K562 (cell line): ENCODE results near the gene ATP1A3. TPM values are rescaled to one million over a fixed set of nuclear protein-coding genes. Genes with fewer than 3 reads are reported as not detected.

ENCODE experiments used
- BCLAF1 ChIP-seq, 2 experiments: fragments of 450-650 bp in 1 of 2; IDR thresholded peaks; 2 replicates each; pipeline ENCODE4 v1.6.1; 2011 to 2017; ENCODE audit warnings: low read depth in 2 of 2, antibody characterized with exemption in 1 of 2, borderline replicate concordance in 1 of 2, low read length in 1 of 2, mild to moderate bottlenecking in 1 of 2, mixed read lengths in 1 of 2; ENCODE audit not compliant: control insufficient read depth in 1 of 2
- CCNT2 ChIP-seq: IDR thresholded peaks from 2 replicates; pipeline ENCODE4 v1.6.1; 2011; ENCODE audit warnings: borderline replicate concordance, low read depth, mild to moderate bottlenecking, moderate library complexity, mixed read lengths, low read length; ENCODE audit not compliant: insufficient read length; ENCODE audit errors: extremely low read depth
- CEBPB ChIP-seq: fragments of 450-650 bp; IDR thresholded peaks from 2 replicates; pipeline ENCODE4 v1.6.1; 2016; ENCODE audit warnings: missing genetic modification characterization, missing compliant biosample characterization
- HMGN3 ChIP-seq: IDR thresholded peaks from 2 replicates; pipeline ENCODE4 v1.6.1; 2011; ENCODE audit warnings: borderline replicate concordance, low read depth, mild to moderate bottlenecking, mixed read lengths, low read length; ENCODE audit not compliant: insufficient read length; ENCODE audit errors: extremely low read depth
- ILK ChIP-seq: fragments of 450-650 bp; IDR thresholded peaks from 2 replicates; pipeline ENCODE4 v1.6.1; 2016; ENCODE audit warnings: missing genetic modification characterization, low read depth, mild to moderate bottlenecking, missing compliant biosample characterization, moderate library complexity, borderline replicate concordance
- JUND ChIP-seq, 2 experiments: IDR thresholded peaks; 2 replicates in 1 of 2; 3 replicates in 1 of 2; pipeline ENCODE4 v1.6.1; 2011; ENCODE audit warnings: borderline replicate concordance in 2 of 2, low read depth in 2 of 2, low read length in 2 of 2, improper control_type of control experiment in 1 of 2, missing biosample characterization in 1 of 2, missing genetic modification characterization in 1 of 2, missing genetic modification reagents in 1 of 2
- MEIS2 ChIP-seq: fragments of 450-650 bp; IDR thresholded peaks from 2 replicates; pipeline ENCODE4 v1.6.1; 2014; ENCODE audit warnings: mild to moderate bottlenecking; ENCODE audit not compliant: partially characterized antibody
- NELFE ChIP-seq: IDR thresholded peaks from 2 replicates; pipeline ENCODE4 v1.6.1; 2011; ENCODE audit warnings: mild to moderate bottlenecking; ENCODE audit not compliant: insufficient read depth, insufficient read length
- RAD51 ChIP-seq: fragments of 450-650 bp; IDR thresholded peaks from 2 replicates; pipeline ENCODE4 v1.7.1; 2016; ENCODE audit warnings: low read depth, mild to moderate bottlenecking, borderline replicate concordance
- SUPT5H ChIP-seq: fragments of 450-650 bp; IDR thresholded peaks from 2 replicates; pipeline ENCODE4 v1.6.1; 2016
- YY1 ChIP-seq, 3 experiments: IDR thresholded peaks; 2 replicates each; pipeline ENCODE4 v1.6.1; 2011; ENCODE audit warnings: low read length in 2 of 3, mild to moderate bottlenecking in 2 of 3, moderate library complexity in 2 of 3, borderline replicate concordance in 1 of 3, control low read depth in 1 of 3, low read depth in 1 of 3; ENCODE audit not compliant: insufficient read depth in 3 of 3, insufficient replicate concordance in 2 of 3, control insufficient read depth in 1 of 3, insufficient read length in 1 of 3; ENCODE audit errors: extremely low read depth in 1 of 3
- ZC3H11A ChIP-seq: IDR thresholded peaks from 2 replicates; pipeline ENCODE4 v1.6.1; 2012; ENCODE audit warnings: low read depth, low read length, improper control_type of control experiment
- ZNF395 ChIP-seq: fragments of 200-800 bp; sonication (Bioruptor generic); IDR thresholded peaks from 2 replicates; pipeline ENCODE4 v1.6.1; 2017; ENCODE audit warnings: missing genetic modification characterization, missing compliant biosample characterization
- ZNF589 ChIP-seq: fragments of 200-800 bp; sonication (Bioruptor generic); IDR thresholded peaks from 2 replicates; pipeline ENCODE4 v1.6.1; 2016; ENCODE audit warnings: low read depth, missing genetic modification characterization, missing compliant biosample characterization
- ZNF76 ChIP-seq: fragments of 250-450 bp; sonication (Bioruptor Pico); IDR thresholded peaks from 2 replicates; pipeline ENCODE4 v1.4.0; 2020; ENCODE audit warnings: mild to moderate bottlenecking, moderate library complexity, borderline replicate concordance
- ZNF766 ChIP-seq: fragments of 200-800 bp; sonication (Bioruptor generic); conservative IDR thresholded peaks from 2 replicates; pipeline ENCODE4 v1.6.1; 2016; ENCODE audit warnings: missing genetic modification characterization, missing compliant biosample characterization
- polyA plus RNA-seq, 8 experiments: library from polyadenylated mRNA; depleted of rRNA in 4 of 8; stranded (reverse) in 5 of 8; unstranded in 3 of 8; fragments of >200 nt; fragmentation: Nextera tagmentation in 2 of 8; fragmentation: Illumina TruSeq in 1 of 8; extraction: Ambion mirVana in 2 of 8; extraction: Trizol in 1 of 8; gene quantifications; 2 replicates each; pipeline versions ENCODE4 v1.2.1 to v1.2.3, GENCODE V29; 2011 to 2014; ENCODE audit warnings: inconsistent platforms in 1 of 8, missing spikeins in 1 of 8
- total RNA-seq, 7 experiments: library from RNA; depleted of rRNA in 6 of 7; stranded (reverse); fragments of >200 nt in 6 of 7; fragmentation: Illumina TruSeq in 2 of 7; extraction: Trizol in 2 of 7; gene quantifications; 2 replicates each; pipeline versions ENCODE4 v1.2.1 to v1.2.3, GENCODE V29; 2011 to 2021; ENCODE audit warnings: low replicate concordance in 1 of 7
- TF ChIP-seq, protein P1 (sequence below), 3 experiments: IDR thresholded peaks in 2 of 3; conservative IDR thresholded peaks in 1 of 3; 2 replicates each; pipeline ENCODE4 v1.5.1; 2011 to 2012; ENCODE audit warnings: low read length in 3 of 3, mild to moderate bottlenecking in 3 of 3, control low read depth in 2 of 3, improper control_type of control experiment in 1 of 3, inconsistent platforms in 1 of 3, low read depth in 1 of 3, mixed read lengths in 1 of 3, moderate library complexity in 1 of 3; ENCODE audit not compliant: insufficient read depth in 2 of 3

The ATP1A3 gene
- total and polyA plus RNA-seq, 9 of the 15 experiments (the other 6 are each of a cell fraction or from before 2014, with no cell fraction given): 0.03 to 1.0 (median 0.17) TPM; not detected in 3

DNA sequence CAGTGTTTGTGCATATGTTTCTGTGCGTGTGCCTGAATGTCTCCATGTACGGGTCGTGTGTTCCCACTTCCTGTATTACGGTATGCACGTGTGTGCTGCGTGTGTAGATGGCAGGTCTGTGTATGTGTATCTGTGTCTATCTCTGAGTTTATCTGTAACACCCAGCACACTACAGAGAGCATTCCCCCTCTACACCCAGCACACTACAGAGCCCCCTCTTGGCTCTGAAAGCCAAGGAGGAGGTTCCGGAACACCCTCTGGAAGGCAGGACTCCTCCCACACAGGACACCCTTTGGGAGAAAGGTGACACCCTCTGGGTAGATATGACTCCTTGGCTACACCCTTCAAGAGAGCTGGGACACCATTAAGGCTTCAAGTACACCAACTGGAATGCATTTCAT lies 63.7 kb downstream of the ATP1A3 start (continued):
- TF ChIP-seq BCLAF1 (IDR thresholded peaks at IDR 0.05; ENCODE audit: borderline replicate concordance in 1 of 2, control insufficient read depth in 1 of 2, low read depth in 2 of 2, low read length in 1 of 2) (no peak), ZNF766 (CRISPR knock-in tag) (no peak), CCNT2 (no peak), CEBPB (tag) (no peak), NELFE (no peak), ZNF589 (CRISPR knock-in tag) (no peak), ZNF395 (CRISPR knock-in tag) (no peak), SUPT5H (peak; percentile 57), JUND (IDR thresholded peaks at IDR 0.05; ENCODE audit: borderline replicate concordance, low read depth, low read length) (peak; percentile 21; the same call in 1 of the 2 replicates), JUND (tag; IDR thresholded peaks at IDR 0.05; ENCODE audit: borderline replicate concordance, low read depth, low read length) (no peak), ZC3H11A (no peak), RAD51 (no peak), YY1 (IDR thresholded peaks at IDR 0.05; ENCODE audit: borderline replicate concordance in 1 of 3, control insufficient read depth in 1 of 3, extremely low read depth in 1 of 3, insufficient read depth in 3 of 3, insufficient read length in 1 of 3, insufficient replicate concordance in 2 of 3, low read depth in 1 of 3, low read length in 2 of 3) (peak in 1 of 3 experiments; percentile 11), ILK (tag) (no peak), ZNF76 (no peak), HMGN3 (no peak), MEIS2 (no peak)
- TF ChIP-seq, protein P1, sequence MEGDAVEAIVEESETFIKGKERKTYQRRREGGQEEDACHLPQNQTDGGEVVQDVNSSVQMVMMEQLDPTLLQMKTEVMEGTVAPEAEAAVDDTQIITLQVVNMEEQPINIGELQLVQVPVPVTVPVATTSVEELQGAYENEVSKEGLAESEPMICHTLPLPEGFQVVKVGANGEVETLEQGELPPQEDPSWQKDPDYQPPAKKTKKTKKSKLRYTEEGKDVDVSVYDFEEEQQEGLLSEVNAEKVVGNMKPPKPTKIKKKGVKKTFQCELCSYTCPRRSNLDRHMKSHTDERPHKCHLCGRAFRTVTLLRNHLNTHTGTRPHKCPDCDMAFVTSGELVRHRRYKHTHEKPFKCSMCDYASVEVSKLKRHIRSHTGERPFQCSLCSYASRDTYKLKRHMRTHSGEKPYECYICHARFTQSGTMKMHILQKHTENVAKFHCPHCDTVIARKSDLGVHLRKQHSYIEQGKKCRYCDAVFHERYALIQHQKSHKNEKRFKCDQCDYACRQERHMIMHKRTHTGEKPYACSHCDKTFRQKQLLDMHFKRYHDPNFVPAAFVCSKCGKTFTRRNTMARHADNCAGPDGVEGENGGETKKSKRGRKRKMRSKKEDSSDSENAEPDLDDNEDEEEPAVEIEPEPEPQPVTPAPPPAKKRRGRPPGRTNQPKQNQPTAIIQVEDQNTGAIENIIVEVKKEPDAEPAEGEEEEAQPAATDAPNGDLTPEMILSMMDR (IDR thresholded peaks at IDR 0.05 in 2 of 3, conservative IDR thresholded peaks at IDR 0.05 in 1 of 3; ENCODE audit: insufficient read depth in 2 of 3, low read depth in 1 of 3, low read length in 3 of 3): no peak
